GM19455 (cell line): ENCODE data around the gene TEX9.
"Not testable (repeated sequence)": the region's sequence is repeated elsewhere in the genome, so short reads cannot be mapped to it uniquely, and the experiment has no call there.

Experiments
- ATAC-seq: cut with Tn5 transposase; IDR thresholded peaks from one replicate; pipeline ENCODE4 v1.9.1; 2021; ENCODE audit not compliant: unreplicated experiment

TEX9 gene

GRCh38 chr15:56365075-56365711 lies at the start of gene TEX9:
Gene TEX9 (plus strand): TSS chr15:56365426. CDS start chr15:56365451, 25 bp downstream.
- ATAC-seq, result peak; percentile 87

GRCh38 chr15:56316561-56316960 lies 48.7 kb upstream of the TEX9 start:
- ATAC-seq, result not testable (repeated sequence)

DNA sequence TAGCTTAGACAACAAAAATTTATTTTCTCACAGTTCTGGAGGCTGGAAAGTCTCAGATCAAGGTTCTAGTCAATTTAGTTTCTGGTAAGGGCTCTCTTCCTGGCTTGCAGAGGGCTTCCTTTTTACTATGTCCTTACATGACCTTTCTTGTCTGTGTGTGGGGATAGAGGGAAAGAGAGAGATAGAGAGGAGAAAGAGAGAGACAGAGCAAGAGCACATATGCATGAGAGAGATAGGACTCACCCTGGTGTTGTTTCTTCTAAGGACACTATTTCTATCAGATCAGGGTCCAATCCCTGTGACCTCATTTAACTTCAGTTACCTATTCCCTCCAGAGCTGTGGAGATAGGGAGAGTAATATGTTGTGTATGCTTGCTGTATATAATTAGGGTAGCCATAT lies 44.9 kb upstream of the TEX9 start:
- ATAC-seq, result no peak

GRCh38 chr15:56320861-56321260 lies 44.4 kb upstream of the TEX9 start:
- ATAC-seq, result no peak

GRCh38 chr15:56322444-56322843 lies 42.8 kb upstream of the TEX9 start:
- ATAC-seq, result no peak

- ATAC-seq, result no peak
These were observed 41.8 kb upstream of the TEX9 start for GRCh38 chr15:56323435-56323834.

GRCh38 chr15:56325186-56325585 lies 40.0 kb upstream of the TEX9 start:
- no peak for ATAC-seq

DNA sequence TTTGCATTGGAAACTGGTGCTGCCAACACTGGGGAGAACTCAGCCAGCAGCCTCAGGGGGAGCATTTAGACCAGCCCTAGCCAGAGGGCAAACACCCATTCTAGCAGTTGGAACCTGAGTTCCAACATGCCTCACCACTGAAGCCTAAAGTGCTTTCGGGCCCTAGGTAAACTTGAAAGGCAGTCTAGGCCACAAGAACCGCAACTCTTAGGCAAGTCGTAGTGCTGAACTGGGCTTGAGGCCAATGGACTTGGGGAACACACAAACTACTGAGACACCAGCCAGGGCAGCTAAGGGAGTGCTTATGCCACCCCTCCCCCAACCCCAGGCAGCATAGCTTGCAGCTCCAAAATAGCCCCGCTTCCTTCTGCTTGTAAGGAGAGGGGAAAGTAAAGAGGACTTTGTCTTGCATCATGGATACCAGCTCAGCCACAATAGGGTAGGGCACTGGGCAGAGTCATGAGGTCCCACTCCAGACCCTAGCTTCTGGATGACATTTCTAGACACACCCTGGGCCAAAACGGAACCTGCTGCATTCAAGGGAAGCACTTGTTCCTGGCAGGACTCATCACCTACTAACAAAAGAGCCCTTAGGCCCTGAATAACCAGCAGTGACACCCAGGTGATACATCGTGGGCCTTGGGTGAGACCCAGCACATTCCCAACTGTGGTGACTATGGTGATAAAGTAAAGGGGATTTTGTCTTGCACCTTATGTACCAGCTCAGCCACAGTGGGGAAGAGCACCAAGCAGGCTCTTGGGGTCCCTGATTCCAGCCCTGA lies 37.3 kb upstream of the TEX9 start:
- ATAC-seq, result no peak

- no peak for ATAC-seq
These were observed 28.0 kb upstream of the TEX9 start for GRCh38 chr15:56337084-56337725.

GRCh38 chr15:56339594-56339993 lies 25.6 kb upstream of the TEX9 start:
- ATAC-seq, result no peak

GRCh38 chr15:56341201-56341600 lies 24.0 kb upstream of the TEX9 start:
- ATAC-seq, result no peak

GRCh38 chr15:56342653-56343052 lies 22.6 kb upstream of the TEX9 start:
- no peak for ATAC-seq

GRCh38 chr15:56343879-56344278 lies 21.3 kb upstream of the TEX9 start:
- no peak for ATAC-seq

- no peak for ATAC-seq
These were observed 20.9 kb upstream of the TEX9 start for GRCh38 chr15:56344336-56344735.

GRCh38 chr15:56346414-56346813 lies 18.8 kb upstream of the TEX9 start:
- ATAC-seq, result no peak

DNA sequence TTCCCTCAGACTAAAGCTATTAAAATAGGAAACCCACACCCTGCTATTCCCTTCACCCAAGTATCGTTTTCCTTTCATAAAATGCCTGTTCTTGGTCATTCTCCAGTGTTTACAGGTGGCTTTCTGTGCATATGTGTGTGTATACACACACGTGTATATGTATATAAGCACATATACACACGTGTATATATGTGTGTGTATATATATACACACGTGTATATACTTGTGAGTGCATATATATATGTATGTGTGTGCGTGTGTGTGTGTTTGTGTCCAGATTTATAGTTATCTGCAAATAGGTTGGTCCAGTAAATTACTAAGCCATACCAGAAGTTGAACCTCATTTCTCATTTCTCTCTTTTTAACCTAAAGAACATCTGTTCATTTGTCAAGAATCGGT lies 15.7 kb upstream of the TEX9 start:
- no peak for ATAC-seq

DNA sequence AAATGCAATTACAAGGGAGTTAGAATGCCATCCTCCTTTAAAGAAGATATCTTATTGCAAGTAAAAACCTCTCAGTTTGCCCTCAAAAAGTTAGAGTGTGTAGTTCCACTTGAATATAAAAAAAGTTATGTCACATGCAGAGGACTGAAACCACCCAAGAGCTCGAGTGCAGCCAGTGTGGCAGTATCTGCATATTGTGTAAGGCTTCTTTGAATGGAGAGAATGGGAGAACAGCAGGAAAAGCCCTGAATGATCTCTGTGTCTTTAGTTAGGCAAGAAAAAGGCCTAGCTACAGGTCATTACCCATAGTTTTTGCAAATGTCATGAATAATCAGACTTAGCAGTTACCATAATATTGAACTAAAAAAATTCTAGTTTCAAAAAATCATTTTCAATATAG lies 13.9 kb upstream of the TEX9 start:
- no peak for ATAC-seq

DNA sequence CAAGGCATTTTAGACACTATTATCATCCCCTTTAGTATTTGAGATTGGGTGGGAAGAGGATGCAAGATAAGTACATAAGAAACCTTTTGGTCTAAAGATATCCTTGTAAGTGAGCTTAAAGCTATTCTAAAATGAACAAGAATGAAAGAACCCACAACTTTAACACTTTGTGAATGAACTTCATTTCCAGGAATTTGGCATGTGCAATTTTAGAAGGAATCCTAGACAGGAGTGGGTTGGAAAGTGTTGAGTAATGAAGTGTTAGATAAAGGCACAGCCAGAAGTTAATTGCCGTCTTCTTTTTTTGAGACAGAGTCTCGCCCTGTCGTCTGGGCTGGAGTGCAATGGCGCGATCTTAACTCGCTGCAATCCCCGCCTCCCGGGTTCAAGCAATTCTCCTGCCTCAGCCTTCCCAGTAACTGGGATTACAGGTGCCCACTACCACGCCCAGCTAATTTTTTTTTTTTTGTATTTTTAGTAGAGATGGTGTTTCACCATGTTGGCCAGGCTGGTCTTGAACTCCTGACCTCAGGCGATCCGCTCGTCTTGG lies 13.2 kb upstream of the TEX9 start:
- no peak for ATAC-seq

- no peak for ATAC-seq
These were observed 12.1 kb upstream of the TEX9 start for GRCh38 chr15:56353119-56353518.

DNA sequence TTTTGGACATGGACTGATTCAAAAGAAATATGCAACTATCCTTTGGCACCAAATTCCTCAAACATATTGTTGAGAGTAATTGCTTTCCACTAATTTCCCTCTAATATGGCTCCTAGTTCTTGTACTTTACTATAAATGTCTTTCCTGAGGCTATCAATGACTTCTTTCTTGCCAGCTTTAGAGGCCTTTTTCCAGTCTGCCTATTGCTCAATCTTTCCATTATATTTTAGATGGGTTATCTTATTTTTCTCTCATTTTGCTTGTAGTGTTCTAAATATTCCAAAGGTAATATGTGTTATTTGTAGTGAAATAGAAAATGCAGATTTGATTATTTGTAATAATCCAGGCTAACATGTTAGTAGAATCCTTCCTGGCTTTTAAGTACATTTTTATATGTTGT lies 11.5 kb upstream of the TEX9 start:
- no peak for ATAC-seq

GRCh38 chr15:56356616-56357015 lies 8.6 kb upstream of the TEX9 start:
- peak; percentile 64 for ATAC-seq

DNA sequence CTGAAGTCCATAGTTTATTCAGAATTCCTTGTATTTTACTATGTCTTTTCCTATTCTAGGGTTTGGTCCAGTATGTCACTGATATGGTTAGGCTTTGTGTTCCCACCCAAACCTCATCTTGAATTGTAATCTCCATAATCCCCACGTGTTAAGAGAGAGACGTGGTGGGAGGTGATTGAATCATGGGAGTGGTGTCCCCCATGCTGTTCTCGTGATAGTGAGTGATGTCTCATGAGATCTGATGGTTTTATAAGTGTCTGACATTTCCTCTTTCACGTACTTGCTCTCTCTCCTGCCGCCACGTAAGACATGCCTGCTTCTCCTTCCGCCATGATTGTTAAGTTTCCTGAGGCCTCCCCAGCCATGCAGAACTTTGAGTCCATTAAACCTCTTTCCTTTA lies 6.6 kb upstream of the TEX9 start:
- no peak for ATAC-seq
